Heart right ventricle (tissue), 16 donors: ENCODE results near the gene CRELD2. TPM values are rescaled to one million over a fixed set of nuclear protein-coding genes. Genes with fewer than 3 reads are reported as not detected.

Experiments
- ATAC-seq, 8 donors: fragments of 200-7000 bp; cut with Tn5 transposase; one replicate each; pipeline ENCODE4 v1.9.1; 2020; ENCODE audit warnings: mild to moderate bottlenecking in 8 of 8, moderate library complexity in 8 of 8, moderate number of reproducible peaks in 1 of 8
- DNase-seq, 2 donors: peaks; one replicate each; pipeline ENCODE4 v3.0.0-alpha.2; 2020
- H3K27ac ChIP-seq, 10 donors: fragments of 200-600 bp; sonication (generic) in 2 of 10; one replicate each; pipeline versions ENCODE4 v1.5.0 to v1.8.0; 2020 to 2022; ENCODE audit warnings: mild to moderate bottlenecking in 3 of 10
- H3K27me3 ChIP-seq, 7 donors: fragments of 200-600 bp; one replicate each; pipeline ENCODE4 v1.8.0; 2021 to 2022; ENCODE audit warnings: mild to moderate bottlenecking in 2 of 7
- H3K36me3 ChIP-seq, 9 donors: fragments of 200-600 bp; sonication (generic) in 1 of 9; one replicate each; pipeline versions ENCODE4 v1.5.0 to v1.8.0; 2020 to 2022; ENCODE audit warnings: mild to moderate bottlenecking in 2 of 9
- H3K4me1 ChIP-seq, 9 donors: fragments of 200-600 bp; sonication (generic) in 1 of 9; one replicate each; pipeline versions ENCODE4 v1.5.0 to v1.8.0; 2020 to 2022; ENCODE audit warnings: mild to moderate bottlenecking in 4 of 9
- H3K4me3 ChIP-seq, 10 donors: fragments of 200-600 bp; sonication (generic) in 2 of 10; one replicate each; pipeline versions ENCODE4 v1.5.0 to v1.8.0; 2020 to 2022; ENCODE audit warnings: mild to moderate bottlenecking in 7 of 10, moderate library complexity in 2 of 10
- H3K9me3 ChIP-seq, 11 donors: fragments of 200-600 bp in 10 of 11; sonication (generic) in 2 of 11; one replicate each; pipeline versions ENCODE4 v1.5.0 to v1.8.0; 2013 to 2022; ENCODE audit warnings: mild to moderate bottlenecking in 2 of 11, control low read depth in 1 of 11, moderate library complexity in 1 of 11
- CTCF ChIP-seq, 9 donors: fragments of 200-600 bp; sonication (generic) in 2 of 9; IDR thresholded peaks; one replicate each; pipeline versions ENCODE4 v1.5.0 to v1.8.0; 2021 to 2022; ENCODE audit warnings: antibody characterized with exemption in 9 of 9, mild to moderate bottlenecking in 5 of 9, moderate library complexity in 1 of 9
- WGBS, 2 donors: extraction: QIAGEN DNeasy Blood & Tissue Kit; methylation state at CpG; one replicate each; pipeline ENCODE4 v1.1.7; 2013; ENCODE audit warnings: inconsistent platforms in 1 of 2; 5-methylcytosine and 5-hydroxymethylcytosine counted together
- intact Hi-C, 10 donors: fragments of 100-400 bp; cut with DNase I; formaldehyde crosslinking; loops; one replicate each; pipeline versions ENCODE4 v1.11.1 to v1.14.2; 2022
- polyA plus RNA-seq, 2 donors: library from polyadenylated mRNA; stranded (reverse); fragments of 200-250 nt; gene quantifications; one replicate each; pipeline ENCODE4 v1.2.3, GENCODE V29; 2013
- total RNA-seq, 10 donors: library from RNA; stranded (reverse); fragmentation: NEBNext Ultra II Directional in 3 of 10; extraction: Animal tissue kit (Norgen Biotek cat#: 25700) in 3 of 10; gene quantifications; one replicate each; pipeline versions ENCODE4 v1.2.1 to v1.2.4, GENCODE V29; 2021 to 2023
- donor health status: Arrhythmogenic right ventricular cardiomyopathy.
- donor health status: ischemic (EF 13 %, LVEDD 7.1; RV severe dilation, severe dysfunction).
- donor health status: healthy with polysubstance abuse.
- donor health status: DM: no; HTN: yes; CAD: no.
- donor health status: DM: no; HTN: no; CAD: no.
- donor health status: ischemic (EF 25% LVEDD 6.9; RV normal size, moderate dysfunction).
- donor health status: ischemic (EF 25% LVEDD 5.7; RV mildly dilated, moderate dysfunction).
- donor health status: healthy.
- donor health status: DM: yes; HTN: yes; CAD: no.
- donor health status: Ischemic cardiomyopathy.
- donor health status: ischemic (EF 35%, LVEDD 5.7; RV mildly dilated, moderate dysfunction).
- donor health status: nonischemic (EF 11% LVEDD 7.7; RV severe dilation, severe dysfunction).
- donor health status: DM: yes; HTN: yes; CAD: no.
- donor health status: PGD.
- donor health status: ischemic (EF 29% LVEDD 5.4; RV normal size, mild dysfunction).
- donor health status: nonischemic (EF 23%, LVEDD 6.1; RV moderate dilation, normal function).

Gene CRELD2
- total and polyA plus RNA-seq, 12 donors, result 11.0 to 90.0 (median 19.2) TPM

GRCh38 chr22:49894322-49895054 is 23.9 kb upstream of the CRELD2 start:
- H3K27ac ChIP-seq, result no peak overlapping the region
- no peak overlapping the region for H3K4me3 ChIP-seq
- ATAC-seq, result no peak
- DNase-seq, result no peak
- intact Hi-C loops, result no loop called here
- H3K4me1 ChIP-seq, result peaks cover 0 to 12% (median 0%) of the 10 kb centered on the region in 9 donors
- 77 to 82% methylated on average over 8 of the region's 8 CpGs for WGBS, 2 donors
- no peaks in the 10 kb centered on the region for H3K27me3 ChIP-seq
- peaks cover 0 to 43% (median 4%) of the 10 kb centered on the region in 9 donors for H3K36me3 ChIP-seq
- no peak for TF ChIP-seq CTCF (IDR thresholded peaks at IDR 0.05)
- peaks cover 0 to 28% (median 0%) of the 10 kb centered on the region in 11 donors for H3K9me3 ChIP-seq

GRCh38 chr22:49896201-49896600 is 22.2 kb upstream of the CRELD2 start:
- H3K36me3 ChIP-seq, result peaks cover 0 to 47% (median 7%) of the 10 kb centered on the region in 9 donors

GRCh38 chr22:49897015-49897684 is 21.3 kb upstream of the CRELD2 start:
- intact Hi-C loops, result no loop called here
- H3K4me1 ChIP-seq, result peaks cover 0 to 10% (median 0%) of the 10 kb centered on the region in 9 donors
- no peak for TF ChIP-seq CTCF (IDR thresholded peaks at IDR 0.05)
- 76 to 83% methylated on average over 8 of the region's 8 CpGs for WGBS, 2 donors
- DNase-seq (no peak), ATAC-seq (peak in 4 of 8 donors; percentile 22 to 48 (median 28))
- H3K27me3 ChIP-seq, result no peaks in the 10 kb centered on the region
- no peak overlapping the region for H3K27ac ChIP-seq
- peaks cover 0 to 54% (median 7%) of the 10 kb centered on the region in 9 donors for H3K36me3 ChIP-seq
- no peak overlapping the region for H3K4me3 ChIP-seq
- peaks cover 0 to 16% (median 0%) of the 10 kb centered on the region in 11 donors for H3K9me3 ChIP-seq

More at GRCh38 chr22:49896201-49896600, 22.2 kb upstream of the CRELD2 start:
- Histone ChIP-seq H3K27me3 (no peaks in the 10 kb centered on the region), H3K9me3 (peaks cover 0 to 16% (median 0%) of the 10 kb centered on the region in 11 donors), H3K4me3 (no peak overlapping the region), H3K27ac (no peak overlapping the region), H3K4me1 (peaks cover 0 to 12% (median 0%) of the 10 kb centered on the region in 9 donors)
- no peak for DNase-seq
- 89% methylated on average over 5 of the region's 5 CpGs for WGBS, 2 donors
- intact Hi-C loops, result no loop called here
- ATAC-seq, result no peak
- TF ChIP-seq CTCF (IDR thresholded peaks at IDR 0.05), result no peak

GRCh38 chr22:49899530-49899929 is 18.9 kb upstream of the CRELD2 start:
- Histone ChIP-seq H3K27ac (no peak overlapping the region), H3K27me3 (no peaks in the 10 kb centered on the region), H3K4me1 (peaks cover 0 to 8% (median 0%) of the 10 kb centered on the region in 9 donors), H3K4me3 (no peak overlapping the region), H3K9me3 (peaks cover 0 to 8% (median 0%) of the 10 kb centered on the region in 11 donors), H3K36me3 (peaks cover 0 to 73% (median 21%) of the 10 kb centered on the region in 9 donors)
- TF ChIP-seq CTCF (IDR thresholded peaks at IDR 0.05), result no peak
- ATAC-seq (no peak), DNase-seq (no peak)
- WGBS, 2 donors, result 92 to 95% methylated on average over 6 of the region's 6 CpGs
- intact Hi-C loops, result no loop called here
